GM12865 (cell line): ENCODE measurements around the gene DOCK1.

Experiments used
- DNase-seq: peaks from one replicate; pipeline ENCODE4 v3.0.0; 2010; ENCODE audit warnings: low read depth
- H3K4me3 ChIP-seq: 2 replicates; pipeline ENCODE4 v1.5.1; 2011; ENCODE audit warnings: mild to moderate bottlenecking, low read depth, low read length, control low read depth
- TF ChIP-seq, protein P1 (sequence below): IDR thresholded peaks from 2 replicates; pipeline ENCODE4 v1.5.1; 2011; ENCODE audit warnings: low read length, control low read depth, low read depth, inconsistent platforms; ENCODE audit not compliant: insufficient read depth; ENCODE audit errors: missing control alignments

Gene DOCK1

DNA sequence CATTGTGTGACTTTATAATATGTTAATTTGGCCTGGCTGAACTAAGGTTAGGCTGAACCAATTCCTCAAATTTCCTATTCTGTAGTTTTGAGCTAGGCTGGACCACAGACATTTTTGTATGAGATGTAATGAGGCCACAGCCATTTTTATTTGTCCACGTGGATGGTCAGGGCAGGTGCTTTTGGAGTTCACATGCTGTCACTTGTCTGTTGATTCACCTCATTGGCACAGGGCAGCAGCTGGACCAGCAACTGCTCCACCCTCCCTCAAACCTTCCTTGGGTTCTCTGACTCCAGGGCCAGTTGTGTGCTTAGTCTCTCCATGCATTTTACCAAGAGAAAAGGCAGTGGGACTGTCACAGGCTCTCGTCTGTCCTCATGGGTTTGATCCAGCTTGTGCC, 567.7 kb downstream of the DOCK1 start:
- no peak overlapping the region for H3K4me3 ChIP-seq
- no peak for DNase-seq
- TF ChIP-seq, protein P1, sequence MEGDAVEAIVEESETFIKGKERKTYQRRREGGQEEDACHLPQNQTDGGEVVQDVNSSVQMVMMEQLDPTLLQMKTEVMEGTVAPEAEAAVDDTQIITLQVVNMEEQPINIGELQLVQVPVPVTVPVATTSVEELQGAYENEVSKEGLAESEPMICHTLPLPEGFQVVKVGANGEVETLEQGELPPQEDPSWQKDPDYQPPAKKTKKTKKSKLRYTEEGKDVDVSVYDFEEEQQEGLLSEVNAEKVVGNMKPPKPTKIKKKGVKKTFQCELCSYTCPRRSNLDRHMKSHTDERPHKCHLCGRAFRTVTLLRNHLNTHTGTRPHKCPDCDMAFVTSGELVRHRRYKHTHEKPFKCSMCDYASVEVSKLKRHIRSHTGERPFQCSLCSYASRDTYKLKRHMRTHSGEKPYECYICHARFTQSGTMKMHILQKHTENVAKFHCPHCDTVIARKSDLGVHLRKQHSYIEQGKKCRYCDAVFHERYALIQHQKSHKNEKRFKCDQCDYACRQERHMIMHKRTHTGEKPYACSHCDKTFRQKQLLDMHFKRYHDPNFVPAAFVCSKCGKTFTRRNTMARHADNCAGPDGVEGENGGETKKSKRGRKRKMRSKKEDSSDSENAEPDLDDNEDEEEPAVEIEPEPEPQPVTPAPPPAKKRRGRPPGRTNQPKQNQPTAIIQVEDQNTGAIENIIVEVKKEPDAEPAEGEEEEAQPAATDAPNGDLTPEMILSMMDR = no peak

- DNase-seq = no peak
Observed at GRCh38 chr10:127474501-127474900, 569.3 kb downstream of the DOCK1 start.

DNA sequence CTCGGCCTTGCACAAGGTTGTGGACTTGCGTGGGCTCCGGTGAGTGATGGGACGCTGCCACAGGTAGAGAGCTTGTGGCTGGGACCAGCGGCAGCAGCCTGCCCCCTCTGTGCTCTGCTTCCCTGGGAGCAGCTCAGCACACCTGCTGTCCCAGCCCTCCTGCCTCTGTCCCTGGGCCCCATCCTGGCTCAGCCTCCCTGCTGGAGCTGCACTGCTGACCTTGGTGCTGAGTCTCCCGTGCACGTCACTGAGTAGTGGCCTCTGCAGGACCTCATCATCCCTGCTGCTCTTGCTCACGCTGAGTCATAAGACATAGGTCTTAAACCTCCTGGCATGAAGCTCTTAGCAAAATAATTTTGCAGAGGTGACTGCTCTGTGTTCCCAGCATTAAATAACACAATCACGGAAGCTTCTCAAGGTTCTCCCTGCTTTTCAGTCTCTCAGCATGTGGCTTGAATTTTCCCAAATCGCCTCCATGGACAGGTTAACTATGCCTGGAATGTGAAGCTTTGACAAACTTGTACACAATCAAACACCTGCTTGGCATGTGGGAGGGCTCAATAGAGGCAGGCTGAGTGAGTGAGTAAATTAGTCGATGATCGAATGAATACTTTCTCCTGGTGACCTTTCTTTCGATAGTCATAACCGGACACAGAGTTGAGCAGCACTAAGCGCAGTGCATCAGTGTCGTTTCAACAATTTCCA, 580.1 kb downstream of the DOCK1 start:
- TF ChIP-seq, protein P1 = no peak
- no peak overlapping the region for H3K4me3 ChIP-seq
- DNase-seq = no peak

More at GRCh38 chr10:127474501-127474900, 569.3 kb downstream of the DOCK1 start:
- no peak overlapping the region for H3K4me3 ChIP-seq
- TF ChIP-seq, protein P1 = no peak

GRCh38 chr10:127486355-127486754, 581.1 kb downstream of the DOCK1 start:
- no peak overlapping the region for H3K4me3 ChIP-seq
- TF ChIP-seq, protein P1 = no peak
- no peak for DNase-seq

DNA sequence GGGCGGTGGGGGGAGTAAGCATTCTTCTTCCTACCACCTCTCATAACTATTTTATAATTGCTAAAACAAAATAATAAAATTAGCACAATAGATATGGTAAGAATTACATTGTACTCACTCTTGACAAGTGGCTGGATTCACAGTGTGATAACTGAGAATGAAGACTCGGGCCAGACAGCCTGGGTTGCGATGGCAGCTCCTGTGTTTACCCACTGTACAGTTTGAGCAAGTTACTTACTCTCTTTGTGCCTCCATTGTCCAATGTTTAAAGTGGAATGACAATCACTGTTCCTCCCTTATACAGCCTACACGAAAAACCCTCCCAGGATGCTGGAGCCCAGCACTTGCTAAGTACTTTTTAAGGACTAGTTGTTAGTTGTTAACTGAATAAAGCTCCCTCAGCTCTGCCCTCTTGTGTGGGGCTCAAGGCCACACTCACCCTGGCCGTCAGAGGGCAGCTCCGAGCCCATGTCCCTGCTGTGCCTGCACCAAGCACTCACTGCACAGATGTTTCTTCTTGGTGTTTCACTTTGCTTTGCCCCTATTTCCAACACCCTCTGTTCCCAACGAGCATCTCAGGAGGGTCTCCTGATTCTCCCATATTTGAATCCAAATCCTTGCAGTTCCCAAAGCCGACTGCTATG, 587.5 kb downstream of the DOCK1 start:
- TF ChIP-seq, protein P1 = no peak
- no peak for DNase-seq
- no peak overlapping the region for H3K4me3 ChIP-seq

DNA sequence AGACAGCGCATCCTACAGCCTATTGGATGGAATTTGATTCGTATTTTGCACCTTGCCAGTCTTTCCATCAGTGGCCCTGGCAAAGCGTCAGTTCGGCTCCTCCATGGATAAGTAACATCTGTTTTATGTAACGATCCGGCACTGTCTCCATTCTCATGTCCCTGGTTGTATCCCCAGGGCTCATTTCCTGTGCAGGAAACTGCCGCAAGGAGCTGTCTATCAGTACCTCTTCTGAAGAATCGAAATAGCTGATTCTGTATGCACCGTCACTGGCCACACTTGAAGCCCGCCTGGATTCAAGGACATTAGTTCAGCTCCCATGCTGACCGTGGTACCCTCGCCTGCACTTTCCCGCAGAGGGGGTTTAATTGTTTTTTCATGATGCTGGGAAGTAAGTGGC, 590.8 kb downstream of the DOCK1 start:
- no peak overlapping the region for H3K4me3 ChIP-seq
- no peak for DNase-seq
- TF ChIP-seq, protein P1 = no peak
